CD14-positive monocyte (primary cell): ENCODE measurements around the gene PKP3. TPM values are rescaled to one million over a fixed set of nuclear protein-coding genes. Genes with fewer than 3 reads are reported as not detected.

ENCODE experiments used
- DNase-seq, 3 donors: peaks; one replicate each; pipeline ENCODE4 v3.0.0-alpha.2; 2011 to 2022
- H2AFZ ChIP-seq: 2 replicates; pipeline ENCODE4 v1.6.0; 2012; ENCODE audit warnings: mild to moderate bottlenecking, low read depth, low read length, inconsistent platforms; ENCODE audit not compliant: insufficient read depth, poor library complexity, severe bottlenecking
- H3K27ac ChIP-seq, 2 donors: 1 replicate in 1 of 2; 2 replicates in 1 of 2; pipeline ENCODE4 v1.5.1; 2012 to 2013; ENCODE audit warnings: low read length in 2 of 2, control low read depth in 1 of 2, inconsistent platforms in 1 of 2, low read depth in 1 of 2, mild to moderate bottlenecking in 1 of 2
- H3K27me3 ChIP-seq, 2 donors: one replicate each; pipeline versions ENCODE4 v1.6.0 to v1.6.1; 2011 to 2013; ENCODE audit warnings: low read length in 2 of 2; ENCODE audit not compliant: control insufficient read depth in 2 of 2, insufficient read depth in 2 of 2
- H3K36me3 ChIP-seq, 2 donors: replicated peaks in 1 of 2; 1 replicate in 1 of 2; 2 replicates in 1 of 2; pipeline versions ENCODE4 v1.5.1 to v1.6.1; 2012 to 2013; ENCODE audit warnings: low read length in 2 of 2, control low read depth in 1 of 2, inconsistent platforms in 1 of 2, mild to moderate bottlenecking in 1 of 2; ENCODE audit not compliant: insufficient read depth in 2 of 2, control insufficient read depth in 1 of 2
- H3K4me1 ChIP-seq, 2 donors: 1 replicate in 1 of 2; 2 replicates in 1 of 2; pipeline versions ENCODE4 v1.5.1 to v1.6.1; 2012 to 2013; ENCODE audit warnings: low read length in 2 of 2, control low read depth in 1 of 2, inconsistent platforms in 1 of 2, mild to moderate bottlenecking in 1 of 2, moderate library complexity in 1 of 2; ENCODE audit not compliant: insufficient read depth in 2 of 2, control insufficient read depth in 1 of 2
- H3K4me2 ChIP-seq: replicated peaks from 2 replicates; pipeline ENCODE3; 2012; ENCODE audit warnings: low read length, moderate library complexity, mild to moderate bottlenecking; ENCODE audit not compliant: poor library complexity, severe bottlenecking; ENCODE audit errors: extremely low read depth
- H3K4me3 ChIP-seq, 3 experiments: fragments of 200-600 bp in 1 of 3; sonication (generic) in 1 of 3; replicated peaks in 1 of 3; 1 replicate in 2 of 3; 2 replicates in 1 of 3; pipeline ENCODE4 v1.5.1; 2011 to 2013; ENCODE audit warnings: low read length in 3 of 3, mild to moderate bottlenecking in 3 of 3, control low read depth in 2 of 3, low read depth in 2 of 3, inconsistent platforms in 1 of 3, moderate library complexity in 1 of 3
- H3K79me2 ChIP-seq: 2 replicates; pipeline ENCODE4 v1.6.0; 2012; ENCODE audit warnings: mild to moderate bottlenecking, control low read depth, inconsistent platforms, low read length, moderate library complexity; ENCODE audit not compliant: insufficient read depth
- H3K9ac ChIP-seq: 2 replicates; pipeline ENCODE4 v1.6.0; 2017; ENCODE audit warnings: low read length, mild to moderate bottlenecking; ENCODE audit not compliant: insufficient read depth, poor library complexity, severe bottlenecking
- H3K9me3 ChIP-seq, 2 donors: replicated peaks in 1 of 2; 1 replicate in 1 of 2; 2 replicates in 1 of 2; pipeline versions ENCODE4 v1.5.1 to v1.6.1; 2012 to 2013; ENCODE audit warnings: low read length in 2 of 2, control low read depth in 1 of 2; ENCODE audit not compliant: control insufficient read depth in 1 of 2, insufficient read depth in 1 of 2
- H4K20me1 ChIP-seq: 2 replicates; pipeline ENCODE4 v1.6.0; 2012; ENCODE audit warnings: mild to moderate bottlenecking, low read length, control low read depth, moderate library complexity; ENCODE audit not compliant: insufficient read depth
- H3K27ac Mint-ChIP-seq, 7 donors: one replicate each; pipeline ENCODE4 v1.8.0; 2020; ENCODE audit warnings: mild to moderate bottlenecking in 7 of 7, mixed read lengths in 7 of 7, moderate library complexity in 6 of 7, inconsistent platforms in 2 of 7
- H3K27me3 Mint-ChIP-seq, 3 donors: one replicate each; pipeline ENCODE4 v1.8.0; 2021 to 2022; ENCODE audit warnings: low read depth in 3 of 3, mild to moderate bottlenecking in 3 of 3, mixed read lengths in 3 of 3, moderate library complexity in 3 of 3, inconsistent platforms in 1 of 3
- H3K36me3 Mint-ChIP-seq, 2 donors: one replicate each; pipeline ENCODE4 v1.8.0; 2020; ENCODE audit warnings: mixed read lengths in 2 of 2, inconsistent platforms in 1 of 2, mild to moderate bottlenecking in 1 of 2
- H3K4me1 Mint-ChIP-seq: one replicate; pipeline ENCODE4 v1.8.0; 2020; ENCODE audit warnings: mild to moderate bottlenecking, mixed read lengths
- H3K4me3 Mint-ChIP-seq, 2 donors: one replicate each; pipeline ENCODE4 v1.8.0; 2020; ENCODE audit warnings: mild to moderate bottlenecking in 2 of 2, mixed read lengths in 2 of 2, moderate library complexity in 1 of 2
- H3K9me3 Mint-ChIP-seq, 7 donors: one replicate each; pipeline ENCODE4 v1.8.0; 2020 to 2022; ENCODE audit warnings: mixed read lengths in 7 of 7, mild to moderate bottlenecking in 6 of 7, moderate library complexity in 6 of 7, inconsistent platforms in 2 of 7
- WGBS: methylation state at CpG from one replicate; pipeline ENCODE4 v1.1.5; 2013; ENCODE audit warnings: missing lambda C conversion rate; ENCODE audit not compliant: insufficient coverage; 5-methylcytosine and 5-hydroxymethylcytosine counted together
- intact Hi-C, 2 donors: fragments of 100-400 bp; cut with micrococcal nuclease; formaldehyde crosslinking; loops; one replicate each; pipeline versions ENCODE4 v1.15.0 to v1.15.1; 2023
- polyA plus RNA-seq, 3 donors: library from polyadenylated mRNA; depleted of rRNA in 1 of 3; unstranded in 2 of 3; stranded (reverse) in 1 of 3; fragments of 300-500 nt in 2 of 3; fragments of >200 nt in 1 of 3; fragmentation: Illumina TruSeq in 2 of 3; gene quantifications; 1 replicate in 2 of 3; 2 replicates in 1 of 3; pipeline ENCODE4 v1.2.3, GENCODE V29; 2012 to 2021
- TF ChIP-seq, protein P1 (sequence below): fragments of 200-600 bp; IDR thresholded peaks from one replicate; pipeline ENCODE4 v1.8.0; 2022; ENCODE audit warnings: antibody characterized with exemption, mild to moderate bottlenecking

PKP3 gene
- polyA plus RNA-seq, 3 donors = not detected

- Mint-ChIP-seq H3K27me3 (peaks cover 39 to 46% (median 41%) of the 10 kb centered on the region in 3 donors), H3K27ac (no peak overlapping the region), H3K4me1 (peaks cover 3% of the 10 kb centered on the region), H3K36me3 (peaks cover 0 to 4% of the 10 kb centered on the region in 2 donors), H3K4me3 (peak overlapping the region in 1 of 2 donors; percentile 62), H3K9me3 (peaks cover 0 to 20% (median 10%) of the 10 kb centered on the region in 7 donors)
- H3K4me3 ChIP-seq = no peak overlapping the region
- WGBS = 87% methylated on average over 14 of the region's 19 CpGs
- H2AFZ ChIP-seq = no peak overlapping the region
- H3K79me2 ChIP-seq = no peaks in the 10 kb centered on the region
- TF ChIP-seq, protein P1, sequence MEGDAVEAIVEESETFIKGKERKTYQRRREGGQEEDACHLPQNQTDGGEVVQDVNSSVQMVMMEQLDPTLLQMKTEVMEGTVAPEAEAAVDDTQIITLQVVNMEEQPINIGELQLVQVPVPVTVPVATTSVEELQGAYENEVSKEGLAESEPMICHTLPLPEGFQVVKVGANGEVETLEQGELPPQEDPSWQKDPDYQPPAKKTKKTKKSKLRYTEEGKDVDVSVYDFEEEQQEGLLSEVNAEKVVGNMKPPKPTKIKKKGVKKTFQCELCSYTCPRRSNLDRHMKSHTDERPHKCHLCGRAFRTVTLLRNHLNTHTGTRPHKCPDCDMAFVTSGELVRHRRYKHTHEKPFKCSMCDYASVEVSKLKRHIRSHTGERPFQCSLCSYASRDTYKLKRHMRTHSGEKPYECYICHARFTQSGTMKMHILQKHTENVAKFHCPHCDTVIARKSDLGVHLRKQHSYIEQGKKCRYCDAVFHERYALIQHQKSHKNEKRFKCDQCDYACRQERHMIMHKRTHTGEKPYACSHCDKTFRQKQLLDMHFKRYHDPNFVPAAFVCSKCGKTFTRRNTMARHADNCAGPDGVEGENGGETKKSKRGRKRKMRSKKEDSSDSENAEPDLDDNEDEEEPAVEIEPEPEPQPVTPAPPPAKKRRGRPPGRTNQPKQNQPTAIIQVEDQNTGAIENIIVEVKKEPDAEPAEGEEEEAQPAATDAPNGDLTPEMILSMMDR = no peak
- intact Hi-C loops = no loop called here
- H3K27me3 ChIP-seq = peaks cover 22 to 38% of the 10 kb centered on the region in 2 donors
- no peaks in the 10 kb centered on the region for H3K36me3 ChIP-seq
- no peaks in the 10 kb centered on the region for H4K20me1 ChIP-seq
- H3K27ac ChIP-seq = no peak overlapping the region
- H3K9me3 ChIP-seq = peaks cover 7 to 9% of the 10 kb centered on the region in 2 donors
- H3K9ac ChIP-seq = no peak overlapping the region
- no peaks in the 10 kb centered on the region for H3K4me1 ChIP-seq
- no peak for DNase-seq
- no peak overlapping the region for H3K4me2 ChIP-seq
Measured at GRCh38 chr11:371716-372590, 22.1 kb upstream of the PKP3 start.

DNA sequence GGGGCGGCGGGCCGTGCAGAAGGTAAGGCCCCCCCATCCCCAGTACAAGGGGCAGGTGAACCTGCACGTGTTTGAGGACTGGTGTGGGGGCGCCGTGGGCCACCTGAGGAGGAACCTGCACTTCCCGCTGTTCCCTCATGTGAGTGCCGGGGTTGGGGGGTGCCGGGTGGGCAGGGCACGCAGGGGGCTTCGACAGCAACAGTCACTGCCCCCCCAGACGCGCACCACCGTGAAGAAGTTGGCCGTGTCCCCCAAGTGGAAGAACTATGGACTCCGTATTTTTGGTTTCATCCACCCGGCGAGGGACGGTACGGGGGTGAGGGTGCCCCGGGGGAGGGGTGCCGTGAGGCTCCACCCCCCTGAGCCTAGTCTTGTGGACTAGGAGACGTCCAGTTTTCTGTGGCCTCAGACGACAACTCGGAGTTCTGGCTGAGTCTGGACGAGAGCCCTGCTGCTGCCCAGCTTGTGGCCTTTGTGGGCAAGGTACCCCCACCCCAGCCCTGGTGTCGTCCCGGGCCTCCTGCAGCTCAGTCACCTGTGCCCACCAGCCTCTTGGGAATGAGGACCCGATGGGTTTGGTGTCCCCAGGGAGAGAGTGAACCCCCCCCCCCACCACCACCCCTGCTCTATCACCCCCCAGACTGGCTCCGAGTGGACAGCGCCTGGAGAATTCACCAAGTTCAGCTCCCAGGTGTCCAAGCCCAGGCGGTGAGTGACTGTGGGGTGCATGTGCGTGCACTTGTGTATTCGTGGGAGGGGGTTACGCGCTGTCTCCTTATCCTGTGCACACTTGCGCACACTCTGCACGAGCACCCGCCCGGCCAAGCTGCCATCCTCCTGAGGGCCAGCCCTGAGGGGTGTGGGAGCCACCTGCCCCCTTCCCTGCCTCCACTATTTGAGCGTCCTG lies 20.9 kb upstream of the PKP3 start:
- H3K9me3 Mint-ChIP-seq = peaks cover 0 to 24% (median 7%) of the 10 kb centered on the region in 7 donors
- TF ChIP-seq, protein P1 = no peak
- H3K4me3 Mint-ChIP-seq = no peak overlapping the region

More for the DNA sequence above, 20.9 kb upstream of the PKP3 start:
- Histone ChIP-seq H3K36me3 (no peaks in the 10 kb centered on the region), H3K4me1 (no peaks in the 10 kb centered on the region), H2AFZ (no peak overlapping the region), H3K4me2 (no peak overlapping the region), H3K4me3 (no peak overlapping the region), H3K27ac (no peak overlapping the region), H3K79me2 (no peaks in the 10 kb centered on the region), H4K20me1 (no peaks in the 10 kb centered on the region), H3K9ac (no peak overlapping the region), H3K9me3 (peaks cover 7 to 9% of the 10 kb centered on the region in 2 donors), H3K27me3 (peaks cover 14 to 28% of the 10 kb centered on the region in 2 donors)
- Mint-ChIP-seq H3K4me1 (peaks cover 3% of the 10 kb centered on the region), H3K36me3 (peaks cover 0 to 2% of the 10 kb centered on the region in 2 donors), H3K27me3 (peaks cover 28 to 35% (median 32%) of the 10 kb centered on the region in 3 donors), H3K27ac (no peak overlapping the region)
- intact Hi-C loops = no loop called here
- WGBS = 93% methylated on average over 28 of the region's 41 CpGs
- DNase-seq = no peak
